ENCODE measurements around the gene MT1E. TPM values are rescaled to one million over a fixed set of nuclear protein-coding genes. Genes with fewer than 3 reads are reported as not detected.

MT1E gene
- total RNA-seq, 1 experiment from 2014 or later = 114 TPM

DNA sequence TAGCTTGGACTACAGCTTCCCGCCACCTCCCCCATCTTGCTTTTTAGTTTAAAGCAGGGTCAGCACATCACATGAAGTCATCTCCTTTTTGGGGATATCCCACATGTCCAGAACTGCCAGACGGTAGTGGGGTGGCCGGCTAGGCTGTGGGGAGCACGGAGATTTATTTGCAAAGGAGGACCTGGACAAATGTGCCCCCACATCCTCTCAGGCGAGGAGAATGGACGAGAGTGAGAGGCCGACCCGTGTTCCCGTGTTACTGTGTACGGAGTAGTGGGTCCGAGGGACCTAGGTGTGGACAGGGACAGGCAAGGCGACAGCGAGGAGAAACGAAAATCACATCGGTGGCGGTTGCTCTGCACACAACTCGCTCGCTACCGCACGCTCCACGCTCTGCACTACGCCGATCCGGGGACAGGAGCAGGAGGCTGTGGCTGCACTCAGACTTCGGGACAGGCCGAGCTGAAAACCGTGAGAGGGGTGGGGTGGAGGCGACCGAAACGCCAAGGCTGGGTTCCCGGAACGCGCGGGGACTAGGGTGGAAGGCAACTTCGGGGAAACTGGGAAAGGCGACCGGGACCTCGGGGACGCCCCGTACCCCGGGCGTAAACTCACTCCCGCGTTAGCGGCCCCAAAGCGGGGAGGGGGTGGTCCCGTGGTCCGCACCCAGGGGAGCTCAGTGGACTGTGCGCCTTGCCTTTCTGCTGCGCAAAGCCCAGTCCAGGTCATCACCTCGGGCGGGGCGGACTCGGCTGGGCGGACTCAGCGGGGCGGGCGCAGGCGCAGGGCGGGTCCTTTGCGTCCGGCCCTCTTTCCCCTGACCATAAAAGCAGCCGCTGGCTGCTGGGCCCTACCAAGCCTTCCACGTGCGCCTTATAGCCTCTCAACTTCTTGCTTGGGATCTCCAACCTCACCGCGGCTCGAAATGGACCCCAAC lies 12.5 kb downstream of the MT1E start, which contains the start of gene MT1A:
Gene MT1A (plus strand): TSS at position 853 of the 937 bp plus-strand sequence. CDS start 73 bp downstream, at position 926.
- Mint-ChIP-seq H3K4me3 (peak within 1 kb of the TSS; percentile 69), H3K36me3 (peaks cover 6% of the 10 kb centered on the region; the same call in 1 of the 2 replicates), H3K9me3 (no peaks in the 10 kb centered on the region), H3K27ac (no peak within 1 kb of the TSS), H3K27me3 (ENCODE audit: low read depth) (peaks cover 100% of the 10 kb centered on the region), H3K4me1 (peaks cover 28% of the 10 kb centered on the region)
- ChIA-PET POLR2A (interaction anchor here (1.0 to 5.1 kb wide), 2 partner anchors 13 to 38 kb away, joined by 3 to 24 read pairs; partner anchors contain the start of gene MT1E), CTCF (interaction anchor here (0.9 to 1.8 kb wide), 2 partner anchors 34 to 64 kb away, joined by 3 to 5 read pairs; no protein-coding TSS in a partner anchor)
- ATAC-seq (peak; percentile 49), DNase-seq (ENCODE audit: low spot score) (peak; percentile 74)
- TF ChIP-seq ZNF263 (CRISPR knock-in tag; IDR thresholded peaks at IDR 0.05; ENCODE audit: low read depth) (peak; percentile 52; the same call in 1 of the 2 replicates), TCF7 (CRISPR knock-in tag; IDR thresholded peaks at IDR 0.05; ENCODE audit: low read depth) (no peak), KAT7 (CRISPR knock-in tag; IDR thresholded peaks at IDR 0.05; ENCODE audit: borderline replicate concordance) (no peak), NFE2L1 (CRISPR knock-in tag; IDR thresholded peaks at IDR 0.05) (no peak), ZNF219 (CRISPR knock-in tag; IDR thresholded peaks at IDR 0.05; ENCODE audit: borderline replicate concordance) (no peak), GABPB1 (CRISPR knock-in tag; IDR thresholded peaks at IDR 0.05) (0 out of 2 replicates have a peak, but pooled peaks have one; percentile 15), SP1 (CRISPR knock-in tag; conservative IDR thresholded peaks at IDR 0.05) (0 out of 2 replicates have a peak, but pooled peaks have one; percentile 18), ESRRA (CRISPR knock-in tag; IDR thresholded peaks at IDR 0.05; ENCODE audit: borderline replicate concordance) (no peak), GRHL2 (CRISPR knock-in tag; IDR thresholded peaks at IDR 0.05; ENCODE audit: insufficient replicate concordance, severe bottlenecking) (no peak), CREB1 (CRISPR knock-in tag; IDR thresholded peaks at IDR 0.05) (no peak), EMX1 (CRISPR knock-in tag; IDR thresholded peaks at IDR 0.05) (no peak), ZNF416 (CRISPR knock-in tag; IDR thresholded peaks at IDR 0.05) (no peak)
- TF ChIP-seq, protein P1, sequence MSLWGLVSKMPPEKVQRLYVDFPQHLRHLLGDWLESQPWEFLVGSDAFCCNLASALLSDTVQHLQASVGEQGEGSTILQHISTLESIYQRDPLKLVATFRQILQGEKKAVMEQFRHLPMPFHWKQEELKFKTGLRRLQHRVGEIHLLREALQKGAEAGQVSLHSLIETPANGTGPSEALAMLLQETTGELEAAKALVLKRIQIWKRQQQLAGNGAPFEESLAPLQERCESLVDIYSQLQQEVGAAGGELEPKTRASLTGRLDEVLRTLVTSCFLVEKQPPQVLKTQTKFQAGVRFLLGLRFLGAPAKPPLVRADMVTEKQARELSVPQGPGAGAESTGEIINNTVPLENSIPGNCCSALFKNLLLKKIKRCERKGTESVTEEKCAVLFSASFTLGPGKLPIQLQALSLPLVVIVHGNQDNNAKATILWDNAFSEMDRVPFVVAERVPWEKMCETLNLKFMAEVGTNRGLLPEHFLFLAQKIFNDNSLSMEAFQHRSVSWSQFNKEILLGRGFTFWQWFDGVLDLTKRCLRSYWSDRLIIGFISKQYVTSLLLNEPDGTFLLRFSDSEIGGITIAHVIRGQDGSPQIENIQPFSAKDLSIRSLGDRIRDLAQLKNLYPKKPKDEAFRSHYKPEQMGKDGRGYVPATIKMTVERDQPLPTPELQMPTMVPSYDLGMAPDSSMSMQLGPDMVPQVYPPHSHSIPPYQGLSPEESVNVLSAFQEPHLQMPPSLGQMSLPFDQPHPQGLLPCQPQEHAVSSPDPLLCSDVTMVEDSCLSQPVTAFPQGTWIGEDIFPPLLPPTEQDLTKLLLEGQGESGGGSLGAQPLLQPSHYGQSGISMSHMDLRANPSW (CRISPR knock-in tag; conservative IDR thresholded peaks at IDR 0.05; ENCODE audit: low read depth) = no peak
- TF ChIP-seq, protein P2, sequence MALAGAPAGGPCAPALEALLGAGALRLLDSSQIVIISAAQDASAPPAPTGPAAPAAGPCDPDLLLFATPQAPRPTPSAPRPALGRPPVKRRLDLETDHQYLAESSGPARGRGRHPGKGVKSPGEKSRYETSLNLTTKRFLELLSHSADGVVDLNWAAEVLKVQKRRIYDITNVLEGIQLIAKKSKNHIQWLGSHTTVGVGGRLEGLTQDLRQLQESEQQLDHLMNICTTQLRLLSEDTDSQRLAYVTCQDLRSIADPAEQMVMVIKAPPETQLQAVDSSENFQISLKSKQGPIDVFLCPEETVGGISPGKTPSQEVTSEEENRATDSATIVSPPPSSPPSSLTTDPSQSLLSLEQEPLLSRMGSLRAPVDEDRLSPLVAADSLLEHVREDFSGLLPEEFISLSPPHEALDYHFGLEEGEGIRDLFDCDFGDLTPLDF (CRISPR knock-in tag; IDR thresholded peaks at IDR 0.05) = no peak
- TF ChIP-seq, protein P3, sequence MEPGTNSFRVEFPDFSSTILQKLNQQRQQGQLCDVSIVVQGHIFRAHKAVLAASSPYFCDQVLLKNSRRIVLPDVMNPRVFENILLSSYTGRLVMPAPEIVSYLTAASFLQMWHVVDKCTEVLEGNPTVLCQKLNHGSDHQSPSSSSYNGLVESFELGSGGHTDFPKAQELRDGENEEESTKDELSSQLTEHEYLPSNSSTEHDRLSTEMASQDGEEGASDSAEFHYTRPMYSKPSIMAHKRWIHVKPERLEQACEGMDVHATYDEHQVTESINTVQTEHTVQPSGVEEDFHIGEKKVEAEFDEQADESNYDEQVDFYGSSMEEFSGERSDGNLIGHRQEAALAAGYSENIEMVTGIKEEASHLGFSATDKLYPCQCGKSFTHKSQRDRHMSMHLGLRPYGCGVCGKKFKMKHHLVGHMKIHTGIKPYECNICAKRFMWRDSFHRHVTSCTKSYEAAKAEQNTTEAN (CRISPR knock-in tag; IDR thresholded peaks at IDR 0.05) = no peak
- TF ChIP-seq, protein P4, sequence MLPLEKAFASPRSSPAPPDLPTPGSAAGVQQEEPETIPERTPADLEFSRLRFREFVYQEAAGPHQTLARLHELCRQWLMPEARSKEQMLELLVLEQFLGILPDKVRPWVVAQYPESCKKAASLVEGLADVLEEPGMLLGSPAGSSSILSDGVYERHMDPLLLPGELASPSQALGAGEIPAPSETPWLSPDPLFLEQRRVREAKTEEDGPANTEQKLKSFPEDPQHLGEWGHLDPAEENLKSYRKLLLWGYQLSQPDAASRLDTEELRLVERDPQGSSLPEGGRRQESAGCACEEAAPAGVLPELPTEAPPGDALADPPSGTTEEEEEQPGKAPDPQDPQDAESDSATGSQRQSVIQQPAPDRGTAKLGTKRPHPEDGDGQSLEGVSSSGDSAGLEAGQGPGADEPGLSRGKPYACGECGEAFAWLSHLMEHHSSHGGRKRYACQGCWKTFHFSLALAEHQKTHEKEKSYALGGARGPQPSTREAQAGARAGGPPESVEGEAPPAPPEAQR (CRISPR knock-in tag; IDR thresholded peaks at IDR 0.05) = no peak
- TF ChIP-seq, protein P5, sequence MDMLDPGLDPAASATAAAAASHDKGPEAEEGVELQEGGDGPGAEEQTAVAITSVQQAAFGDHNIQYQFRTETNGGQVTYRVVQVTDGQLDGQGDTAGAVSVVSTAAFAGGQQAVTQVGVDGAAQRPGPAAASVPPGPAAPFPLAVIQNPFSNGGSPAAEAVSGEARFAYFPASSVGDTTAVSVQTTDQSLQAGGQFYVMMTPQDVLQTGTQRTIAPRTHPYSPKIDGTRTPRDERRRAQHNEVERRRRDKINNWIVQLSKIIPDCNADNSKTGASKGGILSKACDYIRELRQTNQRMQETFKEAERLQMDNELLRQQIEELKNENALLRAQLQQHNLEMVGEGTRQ (CRISPR knock-in tag; IDR thresholded peaks at IDR 0.05) = no peak
- TF ChIP-seq, protein P6, sequence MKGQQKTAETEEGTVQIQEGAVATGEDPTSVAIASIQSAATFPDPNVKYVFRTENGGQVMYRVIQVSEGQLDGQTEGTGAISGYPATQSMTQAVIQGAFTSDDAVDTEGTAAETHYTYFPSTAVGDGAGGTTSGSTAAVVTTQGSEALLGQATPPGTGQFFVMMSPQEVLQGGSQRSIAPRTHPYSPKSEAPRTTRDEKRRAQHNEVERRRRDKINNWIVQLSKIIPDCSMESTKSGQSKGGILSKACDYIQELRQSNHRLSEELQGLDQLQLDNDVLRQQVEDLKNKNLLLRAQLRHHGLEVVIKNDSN (CRISPR knock-in tag; IDR thresholded peaks at IDR 0.05) = no peak
- TF ChIP-seq, protein P7, sequence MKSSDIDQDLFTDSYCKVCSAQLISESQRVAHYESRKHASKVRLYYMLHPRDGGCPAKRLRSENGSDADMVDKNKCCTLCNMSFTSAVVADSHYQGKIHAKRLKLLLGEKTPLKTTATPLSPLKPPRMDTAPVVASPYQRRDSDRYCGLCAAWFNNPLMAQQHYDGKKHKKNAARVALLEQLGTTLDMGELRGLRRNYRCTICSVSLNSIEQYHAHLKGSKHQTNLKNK (CRISPR knock-in tag; IDR thresholded peaks at IDR 0.05) = no peak
- TF ChIP-seq, protein P8, sequence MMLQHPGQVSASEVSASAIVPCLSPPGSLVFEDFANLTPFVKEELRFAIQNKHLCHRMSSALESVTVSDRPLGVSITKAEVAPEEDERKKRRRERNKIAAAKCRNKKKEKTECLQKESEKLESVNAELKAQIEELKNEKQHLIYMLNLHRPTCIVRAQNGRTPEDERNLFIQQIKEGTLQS (CRISPR knock-in tag; conservative IDR thresholded peaks at IDR 0.05) = no peak
- TF ChIP-seq, protein P9, sequence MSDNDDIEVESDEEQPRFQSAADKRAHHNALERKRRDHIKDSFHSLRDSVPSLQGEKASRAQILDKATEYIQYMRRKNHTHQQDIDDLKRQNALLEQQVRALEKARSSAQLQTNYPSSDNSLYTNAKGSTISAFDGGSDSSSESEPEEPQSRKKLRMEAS (CRISPR knock-in tag; IDR thresholded peaks at IDR 0.05) = peak; percentile 46; the same call in 1 of the 2 replicates
- TF ChIP-seq, protein P10, sequence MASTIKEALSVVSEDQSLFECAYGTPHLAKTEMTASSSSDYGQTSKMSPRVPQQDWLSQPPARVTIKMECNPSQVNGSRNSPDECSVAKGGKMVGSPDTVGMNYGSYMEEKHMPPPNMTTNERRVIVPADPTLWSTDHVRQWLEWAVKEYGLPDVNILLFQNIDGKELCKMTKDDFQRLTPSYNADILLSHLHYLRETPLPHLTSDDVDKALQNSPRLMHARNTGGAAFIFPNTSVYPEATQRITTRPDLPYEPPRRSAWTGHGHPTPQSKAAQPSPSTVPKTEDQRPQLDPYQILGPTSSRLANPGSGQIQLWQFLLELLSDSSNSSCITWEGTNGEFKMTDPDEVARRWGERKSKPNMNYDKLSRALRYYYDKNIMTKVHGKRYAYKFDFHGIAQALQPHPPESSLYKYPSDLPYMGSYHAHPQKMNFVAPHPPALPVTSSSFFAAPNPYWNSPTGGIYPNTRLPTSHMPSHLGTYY (CRISPR knock-in tag; IDR thresholded peaks at IDR 0.05) = no peak

Measured in WTC11 (cell line).